ENCODE measurements around the gene CXCR6. TPM values are rescaled to one million over a fixed set of nuclear protein-coding genes. Genes with fewer than 3 reads are reported as not detected.

The CXCR6 gene
- total and polyA plus RNA-seq, 7 donors = 0.05 to 0.50 (median 0.10) TPM; not detected in 4

GRCh38 chr3:45958321-45958791 lies 15.1 kb downstream of the CXCR6 start:
- H3K27ac ChIP-seq = peak overlapping the region; percentile 88
- H3K27me3 ChIP-seq (ENCODE audit: insufficient read depth in 3 of 3, low read length in 2 of 3) = no peaks in the 10 kb centered on the region
- DNase-seq (peak; percentile 43 to 80), ATAC-seq (peak; percentile 96 to 97 (median 97))
- 33 to 66% (median 43%) methylated on average over 6 of the region's 6 CpGs for WGBS, 3 donors
- peaks cover 23% of the 10 kb centered on the region for H3K4me1 ChIP-seq
- peaks cover 11 to 100% of the 10 kb centered on the region in 2 donors for H3K36me3 ChIP-seq (ENCODE audit: insufficient read depth in 1 of 2, low read depth in 1 of 2)
- intact Hi-C loops (cut with DNase I) = no loop called here
- TF ChIP-seq CTCF (IDR thresholded peaks at IDR 0.05) = no peak
- H3K4me3 ChIP-seq = peak overlapping the region; percentile 21
- no peaks in the 10 kb centered on the region for H3K9me3 ChIP-seq

DNA sequence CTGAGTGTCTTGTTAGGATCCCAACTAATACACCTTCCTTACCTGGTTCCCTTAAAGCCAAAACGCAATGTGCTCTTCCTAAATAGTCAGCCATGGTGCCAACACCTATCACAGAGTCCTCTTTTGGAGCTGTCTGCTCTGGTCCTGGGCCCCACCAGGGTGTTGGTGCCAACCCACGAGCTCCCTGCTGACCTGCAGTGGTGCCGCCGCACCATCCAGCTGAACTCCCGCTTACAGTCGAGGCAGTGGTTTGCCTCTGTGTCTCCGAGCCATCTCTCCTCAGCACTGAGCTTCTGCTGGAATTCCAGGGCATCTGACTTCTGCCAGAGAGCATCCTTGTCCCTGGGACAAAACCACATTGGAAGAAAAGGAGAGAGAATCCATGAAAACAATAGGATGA lies 15.9 kb downstream of the CXCR6 start:
- H3K27ac ChIP-seq = peak overlapping the region; percentile 88
- H3K36me3 ChIP-seq (ENCODE audit: insufficient read depth in 1 of 2, low read depth in 1 of 2) = peaks cover 14 to 100% of the 10 kb centered on the region in 2 donors
- intact Hi-C loops (cut with DNase I) = no loop called here
- peaks cover 23% of the 10 kb centered on the region for H3K4me1 ChIP-seq
- no peaks in the 10 kb centered on the region for H3K27me3 ChIP-seq (ENCODE audit: insufficient read depth in 3 of 3, low read length in 2 of 3)
- no peaks in the 10 kb centered on the region for H3K9me3 ChIP-seq
- no peak for TF ChIP-seq CTCF (IDR thresholded peaks at IDR 0.05)
- DNase-seq (no peak), ATAC-seq (peak in 1 of 4 donors; percentile 3)
- WGBS, 3 donors = 85 to 93% (median 93%) methylated on average over 7 of the region's 7 CpGs
- H3K4me3 ChIP-seq = no peak overlapping the region

- no peak for TF ChIP-seq CTCF (IDR thresholded peaks at IDR 0.05)
- WGBS, 3 donors = 57 to 67% (median 62%) methylated on average over 2 of the region's 2 CpGs
Observed at GRCh38 chr3:45960289-45960688, 17.0 kb downstream of the CXCR6 start.

DNA sequence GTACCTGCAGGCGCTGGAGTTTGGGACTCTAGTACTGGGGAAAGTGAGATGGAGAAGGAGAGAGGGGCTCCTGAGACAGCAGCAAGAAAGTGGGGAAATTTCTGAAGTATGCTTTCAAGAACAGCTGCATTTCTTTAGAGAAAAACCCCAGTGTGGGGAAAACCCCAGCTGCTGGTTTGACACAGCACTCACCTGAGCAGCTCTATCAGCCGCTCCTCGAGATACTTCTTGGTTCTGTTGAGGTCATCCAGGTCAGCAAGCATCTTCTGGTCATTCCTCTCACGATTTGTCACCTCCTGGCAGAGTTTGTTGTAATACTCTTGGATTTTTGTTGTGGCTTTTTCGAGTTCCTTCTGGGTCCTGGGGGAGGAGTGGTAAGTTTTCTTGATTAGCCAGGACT lies 18.8 kb downstream of the CXCR6 start:
- H3K27me3 ChIP-seq (ENCODE audit: insufficient read depth in 3 of 3, low read length in 2 of 3) = no peaks in the 10 kb centered on the region
- intact Hi-C loops (cut with DNase I) = no loop called here
- no peaks in the 10 kb centered on the region for H3K9me3 ChIP-seq
- no peak overlapping the region for H3K4me3 ChIP-seq
- no peak for TF ChIP-seq CTCF (IDR thresholded peaks at IDR 0.05)
- 80 to 88% (median 81%) methylated on average over 5 of the region's 5 CpGs for WGBS, 3 donors
- peaks cover 11 to 100% of the 10 kb centered on the region in 2 donors for H3K36me3 ChIP-seq (ENCODE audit: insufficient read depth in 1 of 2, low read depth in 1 of 2)
- no peak for ATAC-seq
- H3K4me1 ChIP-seq = peaks cover 38% of the 10 kb centered on the region
- DNase-seq = no peak
- H3K27ac ChIP-seq = peak overlapping the region; percentile 88

More at GRCh38 chr3:45960289-45960688, 17.0 kb downstream of the CXCR6 start:
- Histone ChIP-seq H3K27me3 (ENCODE audit: insufficient read depth in 3 of 3, low read length in 2 of 3) (no peaks in the 10 kb centered on the region), H3K4me1 (peaks cover 23% of the 10 kb centered on the region), H3K4me3 (no peak overlapping the region), H3K36me3 (ENCODE audit: insufficient read depth in 1 of 2, low read depth in 1 of 2) (peaks cover 11 to 100% of the 10 kb centered on the region in 2 donors), H3K9me3 (no peaks in the 10 kb centered on the region), H3K27ac (peak overlapping the region; percentile 88)
- intact Hi-C loops (cut with DNase I) = no loop called here
- ATAC-seq (no peak), DNase-seq (no peak)

GRCh38 chr3:45964139-45964538 lies 20.9 kb downstream of the CXCR6 start:
- H3K36me3 ChIP-seq (ENCODE audit: insufficient read depth in 1 of 2, low read depth in 1 of 2) = peaks cover 8 to 100% of the 10 kb centered on the region in 2 donors
- no peak for ATAC-seq
- no peaks in the 10 kb centered on the region for H3K27me3 ChIP-seq (ENCODE audit: insufficient read depth in 3 of 3, low read length in 2 of 3)
- WGBS, 3 donors = 77 to 85% (median 80%) methylated on average over 8 of the region's 8 CpGs
- peaks cover 37% of the 10 kb centered on the region for H3K4me1 ChIP-seq
- intact Hi-C loops (cut with DNase I) = no loop called here
- H3K9me3 ChIP-seq = no peaks in the 10 kb centered on the region
- no peak for TF ChIP-seq CTCF (IDR thresholded peaks at IDR 0.05)
- H3K27ac ChIP-seq = peak overlapping the region; percentile 43
- no peak for DNase-seq
- H3K4me3 ChIP-seq = no peak overlapping the region

Data from psoas muscle (tissue), 8 donors.